Gastrocnemius medialis (tissue), 4 donors: Measurements from ENCODE around the gene ABLIM3.

Experiments
- CTCF ChIP-seq, 5 experiments: fragments of 450-650 bp in 3 of 5; fragments of 200-600 bp in 2 of 5; sonication (generic) in 2 of 5; IDR thresholded peaks in 4 of 5; conservative IDR thresholded peaks in 1 of 5; 1 replicate in 4 of 5; 2 replicates in 1 of 5; pipeline ENCODE4 v1.5.1; 2016 to 2019; ENCODE audit warnings: antibody characterized with exemption in 5 of 5, mild to moderate bottlenecking in 3 of 5, moderate library complexity in 3 of 5
- POLR2A ChIP-seq, 2 donors: fragments of 450-650 bp; IDR thresholded peaks; one replicate each; pipeline ENCODE4 v1.6.1; 2017; ENCODE audit warnings: antibody characterized with exemption in 2 of 2, mild to moderate bottlenecking in 2 of 2, moderate library complexity in 2 of 2

GRCh38 chr5:149273950-149274349 lies 132.7 kb downstream of the ABLIM3 start:
- TF ChIP-seq CTCF (IDR thresholded peaks at IDR 0.05 in 4 of 5, conservative IDR thresholded peaks at IDR 0.05 in 1 of 5) (no peak), POLR2A (IDR thresholded peaks at IDR 0.05) (no peak)
